GM18858 (cell line): Measurements from ENCODE around the gene RAB3A.
A peak's percentile ranks its signal among the peaks of the same experiment; 100 is the strongest.
"Not testable (repeated sequence)": the region's sequence is repeated elsewhere in the genome, so short reads cannot be mapped to it uniquely, and the experiment has no call there.

Experiments used
- ATAC-seq: cut with Tn5 transposase; IDR thresholded peaks from one replicate; pipeline ENCODE4 v1.9.1; 2021; ENCODE audit not compliant: unreplicated experiment

The RAB3A gene

DNA sequence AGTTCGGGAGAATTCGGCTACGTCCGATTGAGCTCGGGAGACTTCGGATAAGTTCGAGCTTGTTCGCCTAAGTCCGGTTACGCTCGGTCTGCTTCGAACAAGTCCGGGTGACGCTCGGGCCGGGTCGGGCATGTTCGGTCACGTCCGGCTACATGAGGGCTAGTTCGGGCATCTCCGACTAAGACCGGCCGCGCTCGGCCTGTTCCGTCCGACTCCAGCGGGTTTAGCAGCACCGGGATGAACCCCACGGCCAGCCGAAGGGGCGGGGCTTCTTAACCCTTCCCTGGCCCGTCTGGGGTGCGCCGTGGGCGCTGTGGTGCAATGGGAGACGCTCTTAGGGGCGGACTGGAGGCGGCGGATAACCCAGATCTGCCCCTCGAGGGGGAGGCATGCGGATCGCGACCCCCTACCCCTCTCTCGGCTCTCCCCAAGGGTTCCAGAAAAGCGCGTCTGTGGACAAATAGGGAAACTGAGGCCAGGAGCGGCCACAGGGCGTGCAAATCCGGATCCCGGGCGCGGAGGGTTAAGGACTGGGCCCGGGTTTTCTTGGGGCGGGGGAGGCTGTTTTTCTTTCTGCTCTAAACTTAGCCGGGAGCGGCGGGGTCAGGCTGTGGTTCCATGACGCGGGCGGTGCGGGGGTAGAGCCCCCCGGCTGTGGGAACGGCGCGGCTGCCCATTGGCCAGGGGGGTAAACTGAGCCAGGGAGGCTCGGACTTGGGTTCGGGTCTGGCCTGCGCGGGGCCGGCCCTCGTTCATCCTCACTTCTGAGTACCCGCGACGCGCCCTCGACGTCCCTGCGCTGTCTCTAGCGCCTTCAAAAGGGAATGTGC is 20.9 kb upstream of the RAB3A start:
- peak; percentile 77 for ATAC-seq

DNA sequence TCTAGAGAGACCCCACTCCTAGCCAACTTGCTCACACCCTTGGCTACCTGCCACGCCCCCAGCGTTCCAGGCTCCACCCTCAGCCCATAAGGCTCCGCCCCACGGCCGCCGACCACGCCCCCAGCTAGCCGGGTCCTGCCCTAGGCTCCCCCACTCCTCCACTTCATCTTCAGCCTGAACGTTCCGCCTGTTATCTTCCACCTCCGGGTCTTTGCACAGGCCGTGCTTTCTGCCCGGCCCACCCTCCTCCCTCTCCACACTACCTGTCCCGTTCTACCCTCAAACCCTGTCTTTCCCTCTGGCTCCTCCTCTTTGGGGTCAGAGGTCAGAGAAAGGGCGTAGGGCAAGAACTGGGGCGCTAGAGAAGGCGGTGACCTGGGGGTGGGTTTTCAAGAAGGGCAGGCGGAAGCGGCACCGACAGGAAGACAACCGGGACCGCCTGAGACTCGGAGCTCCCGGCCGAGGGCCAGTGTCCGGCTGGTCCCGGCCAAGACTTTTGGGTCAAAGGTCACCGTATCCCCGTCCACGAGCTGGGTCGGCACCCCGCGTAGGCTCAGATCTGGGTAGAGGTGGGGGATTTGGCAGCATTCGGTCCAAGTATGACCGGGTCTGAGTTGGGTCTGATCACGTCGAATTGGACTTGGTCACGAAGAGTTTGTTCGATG is 20.1 kb upstream of the RAB3A start:
- ATAC-seq, result no peak

DNA sequence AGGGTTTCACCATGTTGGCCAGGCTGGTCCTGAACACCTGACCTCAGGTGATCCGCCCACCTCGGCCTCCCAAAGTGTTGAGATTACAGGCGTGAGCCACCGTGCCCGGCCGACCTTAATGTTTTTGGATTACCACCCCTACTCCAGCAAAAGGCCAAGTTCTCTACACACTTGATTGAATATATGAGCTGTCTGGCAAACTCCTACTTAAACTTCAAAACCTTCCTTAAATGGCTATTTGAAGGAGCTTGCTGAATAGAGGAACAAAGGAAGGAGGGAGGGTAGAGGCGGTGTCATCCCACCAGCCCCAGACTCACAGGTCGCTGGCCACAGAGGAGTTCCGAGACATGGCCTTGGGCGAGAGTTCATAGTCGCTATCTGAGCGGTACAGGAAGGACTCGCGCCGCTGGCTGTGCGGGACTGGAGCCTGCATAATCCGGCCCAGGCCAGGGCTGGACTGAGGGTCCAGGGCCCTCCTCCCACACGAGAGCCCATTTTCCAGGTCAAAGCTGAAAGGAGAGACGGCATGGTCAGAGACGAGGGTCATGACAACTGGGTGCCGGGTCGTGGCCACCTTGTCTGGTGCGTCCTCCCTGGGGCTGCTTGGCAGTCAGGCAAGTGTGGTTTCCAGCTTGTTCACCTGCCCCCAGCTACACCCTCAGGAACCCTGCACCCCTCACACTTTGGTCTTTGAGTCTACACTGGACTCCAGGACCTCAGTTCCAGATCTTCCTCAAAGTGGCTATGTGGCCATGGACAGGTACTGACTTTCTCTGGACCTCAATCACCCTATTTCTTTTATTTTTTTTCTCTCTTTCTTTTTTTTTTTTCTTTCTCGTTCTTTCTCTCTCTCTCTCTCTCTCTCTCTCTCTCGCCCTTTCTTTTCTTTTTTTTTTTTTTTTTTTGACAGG is 18.2 kb upstream of the RAB3A start:
- ATAC-seq, result no peak

DNA sequence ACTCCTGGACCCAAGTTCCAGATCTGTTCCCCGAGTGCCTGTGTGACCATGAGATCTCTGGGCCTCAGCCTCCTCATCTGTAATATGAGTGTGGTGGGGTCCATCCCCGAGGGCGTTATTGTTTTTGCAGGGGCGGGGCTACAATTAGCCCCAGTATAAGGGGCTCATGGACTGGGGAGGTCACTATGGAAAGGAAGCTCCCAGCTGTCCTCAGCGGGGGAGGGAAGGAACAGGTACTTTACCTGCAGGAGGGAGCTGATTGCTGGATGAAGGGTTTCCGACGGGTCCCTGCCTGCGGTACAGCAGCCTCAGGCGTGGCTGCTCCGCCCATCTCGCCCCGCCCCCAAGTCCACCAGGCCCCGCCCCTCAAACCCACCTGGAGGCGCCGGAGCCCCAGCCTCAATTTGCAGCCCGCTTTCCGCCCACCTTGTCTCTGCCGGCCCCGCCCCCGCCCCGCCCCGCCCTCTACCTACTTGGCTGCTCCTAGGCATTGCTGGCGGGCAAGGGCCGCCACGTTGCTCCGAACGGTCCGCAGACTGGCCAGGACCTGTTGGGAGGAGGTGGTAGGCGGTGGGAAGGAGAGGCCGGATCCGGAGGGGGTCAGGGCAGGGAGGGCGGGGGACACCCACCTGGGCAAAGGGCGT is 16.9 kb upstream of the RAB3A start:
- no peak for ATAC-seq

DNA sequence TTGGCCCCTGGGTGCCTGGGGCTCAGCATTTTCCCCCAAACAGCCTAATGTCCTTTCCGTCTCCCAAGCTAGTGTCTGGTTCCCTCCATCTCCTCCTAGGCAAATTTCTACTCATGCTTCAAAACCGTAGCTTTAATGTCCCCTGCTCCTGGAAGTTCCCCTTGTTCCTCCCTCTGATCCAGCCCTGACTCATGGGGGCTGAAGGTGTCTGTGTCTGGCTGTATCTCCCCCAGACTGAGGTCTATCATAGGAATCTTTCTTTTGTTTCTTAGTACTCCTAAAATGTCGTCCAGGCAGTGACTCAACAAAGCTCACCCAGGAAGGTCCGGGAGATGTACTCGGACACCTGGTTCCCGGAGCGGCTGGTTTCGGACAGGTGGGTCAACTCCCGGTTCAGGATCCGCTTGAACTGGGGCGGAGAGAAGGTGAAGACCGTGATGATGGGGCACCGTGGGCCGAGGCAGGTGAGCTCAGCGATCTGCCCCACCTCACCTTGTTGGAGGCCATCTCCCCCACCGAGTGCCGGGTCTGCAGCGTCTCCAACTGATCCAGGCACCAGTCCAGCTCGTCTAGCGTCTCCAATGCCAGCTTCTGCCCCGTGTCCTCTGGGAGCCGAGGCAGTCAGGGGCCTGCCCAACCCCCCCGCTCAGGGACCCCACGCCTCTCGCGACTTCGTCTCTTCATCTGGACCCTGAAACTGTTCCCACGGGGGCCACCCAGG is 16.2 kb upstream of the RAB3A start:
- ATAC-seq, result no peak

DNA sequence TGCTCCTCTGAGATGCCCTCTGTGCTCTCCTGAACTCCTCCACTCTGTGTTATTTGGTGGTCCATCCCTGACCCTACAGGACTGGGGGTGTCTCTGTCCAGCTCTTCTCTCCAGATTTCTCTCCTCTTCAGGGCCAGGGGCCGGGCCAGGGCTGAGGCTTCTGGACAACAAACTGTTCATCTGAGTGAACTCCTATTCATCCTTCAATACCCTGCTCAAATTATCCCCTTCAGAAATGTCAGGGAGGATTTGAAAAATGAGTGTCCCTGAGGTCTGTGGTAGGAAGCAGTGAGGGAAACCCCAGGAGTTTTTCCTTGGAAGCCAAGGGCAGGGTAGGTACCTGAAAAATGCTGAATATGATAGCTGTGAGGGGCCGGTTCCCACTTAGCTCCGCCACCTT is 14.8 kb upstream of the RAB3A start:
- no peak for ATAC-seq

DNA sequence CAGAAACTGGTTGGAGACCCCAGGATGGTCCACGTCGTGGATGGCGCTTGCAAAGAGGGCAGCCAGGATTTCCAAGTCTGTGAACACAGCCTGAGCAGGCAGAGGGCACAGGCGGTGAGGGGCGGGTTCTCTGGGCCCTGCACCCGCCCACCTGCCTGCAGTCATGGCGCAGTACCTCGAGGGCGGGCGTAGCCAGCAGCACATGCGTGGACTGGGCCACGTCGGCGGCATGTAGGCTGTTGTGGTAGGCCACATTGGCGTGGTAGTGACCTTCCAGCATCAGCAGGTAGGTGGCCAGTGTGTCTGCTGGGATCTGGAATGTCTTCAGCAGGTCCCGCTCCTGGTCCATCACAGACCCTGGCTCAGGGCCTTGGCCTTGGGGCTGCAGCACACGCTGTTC is 14.3 kb upstream of the RAB3A start:
- ATAC-seq, result no peak

DNA sequence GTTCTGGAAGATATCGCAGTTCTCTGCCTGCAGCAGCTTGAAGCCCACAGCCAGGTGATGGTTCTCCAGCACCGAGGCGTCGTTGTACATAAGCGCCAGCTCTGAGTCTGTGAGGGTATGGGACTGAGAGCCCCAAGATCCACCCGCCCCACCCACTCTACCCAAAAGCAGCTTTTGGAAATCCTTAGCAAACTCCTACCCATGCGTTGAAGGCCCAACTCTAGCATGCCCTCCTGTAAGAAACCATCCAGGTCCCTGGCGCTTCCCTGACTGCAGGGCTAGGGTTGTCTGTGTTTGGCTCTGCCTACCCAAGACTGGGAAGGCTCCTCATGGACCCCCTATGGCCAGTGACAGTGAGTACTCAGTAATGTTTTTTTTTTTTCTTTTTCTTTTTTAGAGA is 12.9 kb upstream of the RAB3A start:
- ATAC-seq, result no peak

DNA sequence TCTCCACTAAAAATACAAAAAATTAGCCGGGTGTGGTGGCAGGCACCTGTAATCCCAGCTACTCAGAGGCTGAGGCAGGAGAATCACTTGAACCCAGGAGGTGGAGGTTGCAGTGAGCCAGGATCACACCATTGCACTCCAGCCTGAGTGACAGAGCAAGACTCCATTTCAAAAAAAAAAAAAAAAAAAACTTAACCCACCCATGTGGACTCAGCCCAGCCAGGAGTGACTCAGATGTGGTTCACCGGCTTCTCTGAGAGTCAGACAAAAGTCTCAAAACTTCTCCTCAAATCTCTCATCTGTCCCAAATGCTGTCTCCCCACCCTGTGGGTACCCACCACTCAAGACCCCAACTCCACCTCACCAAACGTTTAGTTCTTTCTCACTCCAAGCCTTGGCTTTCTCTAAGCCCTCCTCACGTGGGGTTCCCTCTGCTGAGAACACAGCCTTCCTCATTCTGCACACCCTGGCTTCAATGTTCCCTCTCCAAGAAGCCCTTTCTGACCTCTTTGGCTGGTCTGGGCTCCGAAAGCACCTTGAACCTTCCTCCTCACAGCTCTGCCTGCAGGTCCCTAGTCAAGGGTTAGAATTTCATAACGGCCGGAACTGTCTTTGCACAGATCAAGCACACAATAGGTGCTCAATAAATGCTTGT is 11.1 kb upstream of the RAB3A start:
- ATAC-seq, result no peak

DNA sequence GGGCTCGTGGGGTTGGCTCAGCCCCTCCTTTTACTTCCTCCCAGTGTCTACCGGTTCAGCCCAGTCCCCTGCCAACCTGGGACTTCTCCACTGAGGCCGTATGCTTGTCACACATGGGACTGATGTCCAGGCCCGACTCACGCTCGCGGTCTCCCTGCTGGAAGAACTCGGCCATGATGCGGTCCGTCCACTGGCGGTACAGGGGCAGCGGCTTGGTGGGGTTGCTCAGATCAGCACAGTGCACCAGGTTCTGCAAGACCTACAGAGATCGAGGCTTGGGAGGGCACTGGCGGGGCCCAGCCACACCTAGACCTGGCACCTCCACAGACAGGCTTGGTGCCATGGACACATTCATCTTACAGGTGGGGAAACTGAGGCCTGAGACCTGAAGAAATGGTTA is 7.8 kb upstream of the RAB3A start:
- ATAC-seq, result no peak

DNA sequence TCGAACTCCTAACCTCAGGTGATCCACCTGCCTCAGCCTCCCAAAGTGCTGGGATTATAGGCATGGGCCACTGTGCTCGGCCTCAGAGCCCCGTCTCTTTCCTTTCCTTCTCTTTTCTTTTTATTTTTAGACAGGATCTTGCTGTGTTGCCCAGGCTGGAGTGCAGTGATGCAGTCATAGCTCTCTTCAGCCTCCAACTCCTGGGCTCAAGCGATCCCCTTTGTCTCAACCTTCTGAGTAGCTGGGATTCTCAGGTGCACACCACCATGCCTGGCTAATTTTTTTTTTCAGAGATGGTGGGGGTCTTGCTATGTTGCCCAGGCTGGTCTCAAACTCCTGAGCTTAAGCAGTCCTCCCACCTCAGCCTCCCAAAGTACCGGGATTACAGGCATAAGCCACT is 6.1 kb upstream of the RAB3A start:
- not testable (repeated sequence) for ATAC-seq

DNA sequence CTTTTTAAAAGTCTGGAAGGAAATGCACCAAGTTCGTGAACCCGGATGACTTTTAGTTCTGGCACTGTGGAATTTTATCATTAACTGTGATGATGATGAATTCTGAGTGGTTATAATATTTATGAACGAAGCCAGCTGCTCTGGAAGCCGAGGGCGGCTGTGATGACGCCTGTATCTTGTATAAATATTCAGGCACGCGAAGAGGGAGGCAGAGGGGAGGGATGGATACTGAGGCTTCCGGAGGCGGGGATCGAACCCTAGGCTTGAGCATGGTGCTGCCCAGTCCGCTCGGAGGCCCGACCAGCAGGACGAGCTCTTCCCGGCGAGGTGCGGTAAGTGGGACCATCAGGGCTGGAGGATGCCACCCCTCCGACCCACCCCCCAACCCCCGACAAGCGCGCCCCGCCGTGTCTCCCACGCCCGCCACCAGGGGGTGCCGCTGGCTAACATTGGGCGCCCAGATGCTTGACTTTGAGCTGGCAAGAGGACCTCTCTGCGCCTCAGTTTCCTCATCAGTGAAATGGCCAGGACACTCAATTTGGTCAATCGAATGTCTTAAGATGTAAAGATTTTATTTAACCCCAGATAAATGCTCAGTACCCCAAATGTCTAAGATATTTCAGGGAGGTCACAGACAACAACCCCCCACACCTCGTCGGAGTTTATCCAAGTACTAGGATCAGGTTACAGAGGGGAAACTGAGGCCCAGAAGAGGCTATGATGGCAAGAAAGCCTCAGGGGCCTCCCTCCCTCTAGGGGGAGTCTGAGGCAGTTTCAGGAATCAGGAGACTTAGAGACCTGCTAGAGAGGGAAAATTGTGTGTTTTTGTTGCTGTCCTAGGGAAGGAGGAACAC is 4.5 kb upstream of the RAB3A start:
- no peak for ATAC-seq

DNA sequence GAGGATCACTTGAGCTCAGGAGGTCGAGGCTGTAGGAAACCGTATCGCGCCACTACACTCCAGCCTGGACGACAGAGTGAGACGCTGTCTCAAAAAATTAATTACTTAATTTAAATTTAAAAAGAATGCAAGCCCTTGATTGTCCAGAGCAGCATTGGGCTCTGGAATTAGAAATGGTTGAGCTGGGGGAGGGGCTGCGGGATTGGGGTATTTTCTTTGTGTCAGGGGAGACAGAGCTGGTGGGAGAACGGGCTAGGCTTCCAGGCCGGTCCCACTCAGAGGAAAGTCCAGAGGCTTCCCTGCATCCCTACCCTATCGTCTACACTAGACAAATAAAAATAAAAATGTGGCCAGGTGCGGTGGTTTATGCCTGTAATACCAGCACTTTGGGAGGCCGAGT is 2.2 kb upstream of the RAB3A start:
- ATAC-seq, result no peak

DNA sequence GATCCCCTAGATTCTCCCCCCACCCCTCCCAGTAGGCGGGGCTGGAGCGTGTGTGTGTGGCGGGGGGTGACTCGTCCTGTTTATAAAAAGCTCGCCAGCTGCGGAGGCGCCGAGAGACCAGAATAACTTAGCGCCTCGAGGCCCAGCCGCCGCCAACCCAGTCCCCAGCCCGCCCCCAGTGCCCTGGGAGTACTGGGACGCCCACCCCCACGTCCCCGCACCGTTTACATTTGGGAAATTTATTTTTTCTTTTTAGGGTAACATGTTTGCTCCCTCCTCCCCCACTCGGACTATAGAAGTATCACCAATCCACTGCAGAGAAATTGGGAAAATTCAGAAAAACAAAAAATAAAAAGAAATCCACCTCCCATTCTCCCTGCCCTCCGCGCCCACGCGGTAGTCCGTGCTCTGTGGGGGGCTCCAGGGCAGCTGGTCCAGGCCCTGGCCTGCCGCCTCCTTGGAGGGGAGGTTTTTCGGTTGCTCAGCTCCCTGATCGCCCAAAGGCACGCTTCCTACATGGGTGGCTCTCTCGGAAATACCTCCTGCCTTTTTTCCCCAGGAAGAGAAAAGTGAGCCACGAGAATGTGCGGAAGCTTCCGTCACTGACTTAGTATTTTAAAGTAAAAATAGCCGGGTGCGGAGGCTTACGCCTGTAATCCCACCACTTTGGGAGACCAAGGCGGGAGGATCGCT is 1.5 kb upstream of the RAB3A start:
- ATAC-seq, result no peak

DNA sequence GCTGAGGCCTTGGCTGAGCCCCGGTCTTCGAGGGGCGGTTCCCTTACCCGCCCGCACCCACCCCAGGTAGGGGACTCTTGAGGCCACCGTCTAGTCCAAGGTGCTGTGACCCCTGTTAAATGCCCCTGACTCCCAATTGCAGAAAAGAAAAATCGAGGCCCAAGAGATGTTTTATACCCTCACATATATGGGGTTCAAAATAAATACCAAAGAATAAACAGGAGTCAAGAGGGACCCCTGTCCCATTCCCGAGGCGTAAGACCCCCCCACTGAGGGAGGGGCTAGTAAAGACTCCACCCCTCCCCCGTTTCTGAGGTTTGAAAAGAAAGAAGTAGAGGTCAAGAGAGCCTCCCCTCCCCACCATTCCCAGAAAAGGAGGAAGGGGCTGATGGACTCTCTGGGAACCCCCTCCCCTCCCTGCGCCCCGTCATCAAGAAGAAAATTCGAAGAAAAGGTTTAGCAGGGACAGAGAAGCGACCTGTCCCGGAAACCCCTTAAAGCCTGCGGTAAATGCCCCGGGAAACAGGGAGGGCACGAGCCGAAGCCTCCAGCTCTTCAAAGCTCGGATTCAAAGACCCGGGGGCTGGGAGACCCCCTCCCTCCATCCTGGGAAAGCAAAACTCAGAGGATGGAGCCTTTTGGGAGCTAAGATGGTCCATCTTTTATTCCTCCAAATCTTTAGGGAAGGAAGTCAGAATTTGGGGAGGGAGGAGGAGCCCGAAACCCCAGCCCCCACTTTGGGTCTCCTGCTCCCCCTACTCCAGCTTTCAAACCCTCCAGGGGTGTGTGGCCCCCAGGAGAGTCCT is 755 bp upstream of the RAB3A start:
- peak; percentile 2 for ATAC-seq

DNA sequence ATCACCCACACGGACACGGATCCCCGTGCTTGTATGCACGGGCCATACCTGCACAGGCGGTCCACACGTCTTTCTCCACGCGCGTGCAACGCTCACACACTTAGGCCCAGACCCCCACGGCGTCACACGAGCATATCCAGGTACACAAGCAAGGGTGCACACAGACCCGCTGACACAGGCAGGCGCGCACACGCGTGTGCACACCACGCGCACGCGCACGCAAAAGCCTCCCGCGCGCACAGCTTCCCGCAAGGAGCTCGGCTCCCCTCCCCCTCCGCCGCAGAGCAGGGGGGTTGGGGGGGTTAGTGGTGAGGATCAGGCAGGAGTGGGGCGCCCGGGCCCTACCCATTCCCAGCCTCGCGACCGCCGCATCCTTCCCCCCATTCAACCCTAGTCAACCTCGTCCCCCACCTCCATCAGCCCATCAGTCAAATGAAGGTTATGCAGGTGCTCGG is 407 bp downstream of the RAB3A start:
- no peak for ATAC-seq

DNA sequence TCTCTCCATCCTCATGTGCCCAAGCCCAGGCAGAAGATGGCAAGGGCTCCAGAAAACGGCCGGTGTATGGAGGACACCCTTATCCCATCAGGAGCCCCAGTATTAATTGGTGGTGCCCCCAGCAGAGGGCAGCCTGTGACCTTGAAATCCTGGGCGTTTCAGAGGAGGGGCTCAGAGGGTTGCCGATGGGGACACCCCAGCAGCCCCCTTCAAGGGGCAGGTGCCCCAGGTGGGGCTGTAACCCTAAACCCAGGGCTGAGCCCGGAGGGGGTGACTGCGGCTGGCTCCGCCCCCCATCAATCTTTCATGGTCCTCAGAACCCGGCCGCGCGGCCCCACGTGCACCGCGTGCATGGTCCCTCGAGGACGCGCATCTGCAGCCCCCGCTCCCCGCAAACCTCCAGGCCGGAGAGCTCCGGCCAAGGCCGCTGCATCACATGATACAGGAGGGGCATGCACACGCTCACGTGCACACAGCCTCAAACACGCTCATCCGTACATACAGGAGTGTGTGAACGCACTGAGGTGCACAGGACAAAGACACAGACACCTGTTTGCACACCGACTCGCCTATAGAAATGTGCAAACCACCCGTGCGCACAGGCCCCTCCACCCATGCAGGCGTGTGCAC is 949 bp downstream of the RAB3A start:
- ATAC-seq, result no peak
